Ovary (tissue), 3 donors: ENCODE measurements around the gene CDC20B.

Experiments used
- EP300 ChIP-seq: sonication (generic); formaldehyde crosslinking; IDR thresholded peaks from one replicate; pipeline ENCODE4 v1.6.1; 2017; ENCODE audit warnings: antibody characterized with exemption
- TF ChIP-seq, protein P1 (sequence below), 3 donors: fragments of 450-650 bp in 2 of 3; fragments of 200-600 bp in 1 of 3; IDR thresholded peaks; one replicate each; pipeline versions ENCODE4 v1.5.1 to v1.8.0; 2016 to 2022; ENCODE audit warnings: antibody characterized with exemption in 3 of 3, mild to moderate bottlenecking in 1 of 3
- donor health status: DM: no; HTN: no; CAD: no.

DNA sequence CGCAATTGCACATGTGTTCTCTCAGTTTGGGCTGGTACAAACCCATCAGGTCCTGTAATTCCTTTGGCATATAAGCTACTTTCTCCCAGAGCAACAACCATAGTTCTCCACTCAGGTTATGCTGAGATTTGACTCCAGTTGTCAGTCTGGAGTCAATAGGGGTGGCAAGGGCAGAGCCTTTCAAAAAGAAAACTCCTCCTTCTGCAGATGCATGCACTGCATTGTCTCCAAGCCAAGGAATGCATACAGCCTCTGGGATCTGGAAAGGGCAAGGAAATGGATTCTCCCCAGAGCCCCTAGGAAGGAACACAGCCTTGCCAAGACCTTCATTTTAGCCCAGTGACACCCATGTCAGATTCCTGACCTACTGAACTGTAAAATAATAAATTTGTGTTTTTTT lies 101.6 kb downstream of the CDC20B start:
- TF ChIP-seq, protein P1, sequence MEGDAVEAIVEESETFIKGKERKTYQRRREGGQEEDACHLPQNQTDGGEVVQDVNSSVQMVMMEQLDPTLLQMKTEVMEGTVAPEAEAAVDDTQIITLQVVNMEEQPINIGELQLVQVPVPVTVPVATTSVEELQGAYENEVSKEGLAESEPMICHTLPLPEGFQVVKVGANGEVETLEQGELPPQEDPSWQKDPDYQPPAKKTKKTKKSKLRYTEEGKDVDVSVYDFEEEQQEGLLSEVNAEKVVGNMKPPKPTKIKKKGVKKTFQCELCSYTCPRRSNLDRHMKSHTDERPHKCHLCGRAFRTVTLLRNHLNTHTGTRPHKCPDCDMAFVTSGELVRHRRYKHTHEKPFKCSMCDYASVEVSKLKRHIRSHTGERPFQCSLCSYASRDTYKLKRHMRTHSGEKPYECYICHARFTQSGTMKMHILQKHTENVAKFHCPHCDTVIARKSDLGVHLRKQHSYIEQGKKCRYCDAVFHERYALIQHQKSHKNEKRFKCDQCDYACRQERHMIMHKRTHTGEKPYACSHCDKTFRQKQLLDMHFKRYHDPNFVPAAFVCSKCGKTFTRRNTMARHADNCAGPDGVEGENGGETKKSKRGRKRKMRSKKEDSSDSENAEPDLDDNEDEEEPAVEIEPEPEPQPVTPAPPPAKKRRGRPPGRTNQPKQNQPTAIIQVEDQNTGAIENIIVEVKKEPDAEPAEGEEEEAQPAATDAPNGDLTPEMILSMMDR (IDR thresholded peaks at IDR 0.05) = no peak
- no peak for TF ChIP-seq EP300
